Renal cortex interstitium (tissue), 11 donors: ENCODE measurements around the gene SAMD3. TPM values are rescaled to one million over a fixed set of nuclear protein-coding genes. Genes with fewer than 3 reads are reported as not detected.
"Not testable (repeated sequence)": the region's sequence is repeated elsewhere in the genome, so short reads cannot be mapped to it uniquely, and the experiment has no call there.

ENCODE experiments used
- DNase-seq, 11 donors: peaks; one replicate each; pipeline ENCODE4 v3.0.0-alpha.2; 2013; ENCODE audit warnings: low read depth in 9 of 11, low spot score in 4 of 11; ENCODE audit errors: extremely low read depth in 1 of 11
- polyA plus RNA-seq, 3 donors: library from polyadenylated mRNA; unstranded; fragments of 120-200 nt; gene quantifications; one replicate each; pipeline ENCODE4 v1.2.1, GENCODE V29; 2013; ENCODE audit not compliant: insufficient read length in 3 of 3

The SAMD3 gene
- polyA plus RNA-seq, 3 donors = 0.80 to 1.4 (median 0.82) TPM

GRCh38 chr6:130185658-130186057 lies 37.1 kb downstream of the SAMD3 start:
- DNase-seq = no peak

GRCh38 chr6:130183271-130184222 lies 39.2 kb downstream of the SAMD3 start:
- DNase-seq = no peak

GRCh38 chr6:130182466-130182865 lies 40.3 kb downstream of the SAMD3 start:
- DNase-seq = no peak

GRCh38 chr6:130178692-130179091 lies 44.1 kb downstream of the SAMD3 start:
- DNase-seq = no peak

- DNase-seq = no peak
Measured at GRCh38 chr6:130176378-130176777, 46.4 kb downstream of the SAMD3 start.

- DNase-seq = not testable (repeated sequence)
Measured at GRCh38 chr6:130173377-130174004, 49.3 kb downstream of the SAMD3 start.

GRCh38 chr6:130170160-130170559 lies 52.6 kb downstream of the SAMD3 start:
- DNase-seq = not testable (repeated sequence)

- DNase-seq = no peak
Measured at GRCh38 chr6:130167655-130168054, 55.1 kb downstream of the SAMD3 start.

- DNase-seq = no peak
Measured at GRCh38 chr6:130164251-130164650, 58.5 kb downstream of the SAMD3 start.

GRCh38 chr6:130163266-130163665 lies 59.5 kb downstream of the SAMD3 start:
- DNase-seq = no peak

- no peak for DNase-seq
Measured at GRCh38 chr6:130162421-130162820, 60.3 kb downstream of the SAMD3 start.

- peak; percentile 18 to 51 (median 33) for DNase-seq
Measured at GRCh38 chr6:130161683-130162404, 60.9 kb downstream of the SAMD3 start.

- DNase-seq = no peak
Measured at GRCh38 chr6:130159956-130160355, 62.8 kb downstream of the SAMD3 start.

- no peak for DNase-seq
Measured at GRCh38 chr6:130158548-130158947, 64.2 kb downstream of the SAMD3 start.

GRCh38 chr6:130158056-130158455 lies 64.7 kb downstream of the SAMD3 start:
- no peak for DNase-seq

- DNase-seq = no peak
Measured at GRCh38 chr6:130156908-130157307, 65.8 kb downstream of the SAMD3 start.

GRCh38 chr6:130152908-130153510 lies 69.7 kb downstream of the SAMD3 start:
- DNase-seq = no peak

GRCh38 chr6:130150906-130151305 lies 71.8 kb downstream of the SAMD3 start:
- DNase-seq = no peak

- peak in 1 of 11 donors; percentile 6 for DNase-seq
Measured at GRCh38 chr6:130149016-130149415, 73.7 kb downstream of the SAMD3 start.
